Measurements from ENCODE around the gene LAIR1. TPM values are rescaled to one million over a fixed set of nuclear protein-coding genes. Genes with fewer than 3 reads are reported as not detected.
"Not testable (repeated sequence)": the region's sequence is repeated elsewhere in the genome, so short reads cannot be mapped to it uniquely, and the experiment has no call there.

The LAIR1 gene
- total RNA-seq, 2 donors from 2014 or later: 5.2 to 9.3 TPM

- Histone ChIP-seq H3K27ac (no peak overlapping the region), H3K4me1 (no peaks in the 10 kb centered on the region), H3K4me3 (peak overlapping the region; percentile 15), H3K9me3 (no peaks in the 10 kb centered on the region), H3K9ac (ENCODE audit: low read depth in 2 of 2, low read length in 2 of 2) (peak overlapping the region in 1 of 2 donors; percentile 14), H3K36me3 (no peaks in the 10 kb centered on the region), H3K27me3 (no peaks in the 10 kb centered on the region)
- no peak for DNase-seq
- no peak for TF ChIP-seq CTCF (IDR thresholded peaks at IDR 0.05)
- intact Hi-C loops (cut with DNase I): no loop called here
Measured at GRCh38 chr19:54388802-54389139, 24.0 kb upstream of the LAIR1 start.

- H3K9ac ChIP-seq (ENCODE audit: low read depth in 2 of 2, low read length in 2 of 2): peak overlapping the region in 1 of 2 donors; percentile 14
- H3K27ac ChIP-seq: peak overlapping the region; percentile 2
- DNase-seq: peak; percentile 22
- no peak for TF ChIP-seq CTCF (IDR thresholded peaks at IDR 0.05)
- no peaks in the 10 kb centered on the region for H3K9me3 ChIP-seq
- no peaks in the 10 kb centered on the region for H3K4me1 ChIP-seq
- intact Hi-C loops (cut with DNase I): no loop called here
- no peaks in the 10 kb centered on the region for H3K27me3 ChIP-seq
- H3K4me3 ChIP-seq: peak overlapping the region; percentile 15
- H3K36me3 ChIP-seq: no peaks in the 10 kb centered on the region
Measured at GRCh38 chr19:54387991-54388801, 23.5 kb upstream of the LAIR1 start.

- no peak overlapping the region for H3K4me3 ChIP-seq
- no peaks in the 10 kb centered on the region for H3K9me3 ChIP-seq
- no peak for TF ChIP-seq CTCF (IDR thresholded peaks at IDR 0.05)
- DNase-seq: no peak
- H3K27ac ChIP-seq: no peak overlapping the region
- no peaks in the 10 kb centered on the region for H3K27me3 ChIP-seq
- H3K9ac ChIP-seq (ENCODE audit: low read depth in 2 of 2, low read length in 2 of 2): no peak overlapping the region
- intact Hi-C loops (cut with DNase I): no loop called here
- H3K36me3 ChIP-seq: no peaks in the 10 kb centered on the region
- H3K4me1 ChIP-seq: no peaks in the 10 kb centered on the region
Measured at GRCh38 chr19:54383330-54383729, 18.6 kb upstream of the LAIR1 start.

- H3K4me3 ChIP-seq; H3K9ac ChIP-seq (ENCODE audit: low read depth in 2 of 2, low read length in 2 of 2); H3K36me3 ChIP-seq; DNase-seq; H3K27me3 ChIP-seq; intact Hi-C loops (cut with DNase I); H3K4me1 ChIP-seq; H3K27ac ChIP-seq; H3K9me3 ChIP-seq: not testable (repeated sequence)
Measured at GRCh38 chr19:54382041-54382440, 17.3 kb upstream of the LAIR1 start.

GRCh38 chr19:54380897-54381296 lies 16.2 kb upstream of the LAIR1 start:
- Histone ChIP-seq H3K4me3 (no peak overlapping the region), H3K27me3 (no peaks in the 10 kb centered on the region), H3K9me3 (no peaks in the 10 kb centered on the region), H3K36me3 (no peaks in the 10 kb centered on the region), H3K27ac (no peak overlapping the region), H3K9ac (ENCODE audit: low read depth in 2 of 2, low read length in 2 of 2) (no peak overlapping the region), H3K4me1 (no peaks in the 10 kb centered on the region)
- no peak for TF ChIP-seq CTCF (IDR thresholded peaks at IDR 0.05)
- no peak for DNase-seq
- intact Hi-C loops (cut with DNase I): no loop called here

- Histone ChIP-seq H3K9ac (ENCODE audit: low read depth in 2 of 2, low read length in 2 of 2) (no peak overlapping the region), H3K4me3 (no peak overlapping the region), H3K27ac (no peak overlapping the region), H3K36me3 (no peaks in the 10 kb centered on the region), H3K9me3 (no peaks in the 10 kb centered on the region), H3K4me1 (no peaks in the 10 kb centered on the region), H3K27me3 (no peaks in the 10 kb centered on the region)
- no peak for TF ChIP-seq CTCF (IDR thresholded peaks at IDR 0.05)
- intact Hi-C loops (cut with DNase I): no loop called here
- no peak for DNase-seq
Measured at GRCh38 chr19:54379187-54379678, 14.5 kb upstream of the LAIR1 start.
